Breast epithelium (tissue), 4 donors: Measurements from ENCODE around the gene SCARF2. TPM values are rescaled to one million over a fixed set of nuclear protein-coding genes. Genes with fewer than 3 reads are reported as not detected.
"Not testable (repeated sequence)": the region's sequence is repeated elsewhere in the genome, so short reads cannot be mapped to it uniquely, and the experiment has no call there.

Experiments
- DNase-seq, 2 donors: peaks; one replicate each; pipeline ENCODE4 v3.0.0-alpha.2; 2019; ENCODE audit warnings: low spot score in 2 of 2
- H3K27ac ChIP-seq, 2 donors: fragments of 200-600 bp; sonication (generic) in 1 of 2; one replicate each; pipeline ENCODE4 v1.5.1; 2016 to 2019; ENCODE audit warnings: mild to moderate bottlenecking in 1 of 2
- H3K27me3 ChIP-seq, 2 donors: fragments of 200-600 bp; sonication (generic) in 1 of 2; one replicate each; pipeline versions ENCODE4 v1.5.1 to v1.6.0; 2017 to 2019; ENCODE audit warnings: control low read depth in 1 of 2, mild to moderate bottlenecking in 1 of 2
- H3K36me3 ChIP-seq: fragments of 200-600 bp; one replicate; pipeline ENCODE4 v1.5.1; 2019
- H3K4me1 ChIP-seq, 2 donors: fragments of 200-600 bp; sonication (generic); one replicate each; pipeline ENCODE4 v1.5.1; 2016 to 2019; ENCODE audit warnings: control low read depth in 1 of 2
- H3K4me3 ChIP-seq, 3 donors: fragments of 200-600 bp; sonication (generic); 1 replicate in 2 of 3; 2 replicates in 1 of 3; pipeline ENCODE4 v1.5.1; 2016 to 2019; ENCODE audit warnings: mild to moderate bottlenecking in 3 of 3, moderate library complexity in 2 of 3
- H3K9me3 ChIP-seq, 2 donors: fragments of 200-600 bp; sonication (generic) in 1 of 2; one replicate each; pipeline ENCODE4 v1.5.1; 2016 to 2019; ENCODE audit warnings: control low read depth in 1 of 2
- POLR2A ChIP-seq: fragments of 450-650 bp; IDR thresholded peaks from one replicate; pipeline ENCODE4 v1.6.1; 2016; ENCODE audit warnings: antibody characterized with exemption, mild to moderate bottlenecking, moderate library complexity
- POLR2AphosphoS5 ChIP-seq, 3 donors: sonication (generic); formaldehyde crosslinking; IDR thresholded peaks; one replicate each; pipeline ENCODE4 v1.6.1; 2017; ENCODE audit warnings: antibody characterized with exemption in 3 of 3
- intact Hi-C: fragments of 100-400 bp; cut with DNase I; formaldehyde crosslinking; loops from one replicate; pipeline ENCODE4 v1.15.1; 2023; ENCODE audit warnings: low total_unique reads
- total RNA-seq, 3 donors: library from RNA; depleted of rRNA; stranded (reverse); fragments of >200 nt; gene quantifications; one replicate each; pipeline ENCODE4 v1.1.0, GENCODE V29; 2016
- TF ChIP-seq, protein P1 (sequence below), 3 donors: fragments of 450-650 bp; IDR thresholded peaks; one replicate each; pipeline ENCODE4 v1.5.1; 2016 to 2017; ENCODE audit warnings: antibody characterized with exemption in 3 of 3, mild to moderate bottlenecking in 3 of 3, moderate library complexity in 3 of 3

The SCARF2 gene
- total RNA-seq, 3 donors from 2014 or later = 5.3 to 14.7 (median 12.3) TPM

GRCh38 chr22:20419664-20419951 lies 18.0 kb downstream of the SCARF2 start:
- intact Hi-C loops = no loop called here
- TF ChIP-seq, protein P1, sequence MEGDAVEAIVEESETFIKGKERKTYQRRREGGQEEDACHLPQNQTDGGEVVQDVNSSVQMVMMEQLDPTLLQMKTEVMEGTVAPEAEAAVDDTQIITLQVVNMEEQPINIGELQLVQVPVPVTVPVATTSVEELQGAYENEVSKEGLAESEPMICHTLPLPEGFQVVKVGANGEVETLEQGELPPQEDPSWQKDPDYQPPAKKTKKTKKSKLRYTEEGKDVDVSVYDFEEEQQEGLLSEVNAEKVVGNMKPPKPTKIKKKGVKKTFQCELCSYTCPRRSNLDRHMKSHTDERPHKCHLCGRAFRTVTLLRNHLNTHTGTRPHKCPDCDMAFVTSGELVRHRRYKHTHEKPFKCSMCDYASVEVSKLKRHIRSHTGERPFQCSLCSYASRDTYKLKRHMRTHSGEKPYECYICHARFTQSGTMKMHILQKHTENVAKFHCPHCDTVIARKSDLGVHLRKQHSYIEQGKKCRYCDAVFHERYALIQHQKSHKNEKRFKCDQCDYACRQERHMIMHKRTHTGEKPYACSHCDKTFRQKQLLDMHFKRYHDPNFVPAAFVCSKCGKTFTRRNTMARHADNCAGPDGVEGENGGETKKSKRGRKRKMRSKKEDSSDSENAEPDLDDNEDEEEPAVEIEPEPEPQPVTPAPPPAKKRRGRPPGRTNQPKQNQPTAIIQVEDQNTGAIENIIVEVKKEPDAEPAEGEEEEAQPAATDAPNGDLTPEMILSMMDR (IDR thresholded peaks at IDR 0.05) = no peak
- TF ChIP-seq POLR2A (no peak), POLR2AphosphoS5 (IDR thresholded peaks at IDR 0.05) (no peak)
- Histone ChIP-seq H3K36me3 (no peaks in the 10 kb centered on the region), H3K4me3 (no peak overlapping the region), H3K27me3 (no peaks in the 10 kb centered on the region), H3K9me3 (no peaks in the 10 kb centered on the region), H3K4me1 (peaks cover 6 to 14% of the 10 kb centered on the region in 2 donors), H3K27ac (no peak overlapping the region)
- no peak for DNase-seq

GRCh38 chr22:20418211-20418788 lies 19.3 kb downstream of the SCARF2 start:
- peak in 2 of 3 donors; percentile 43 to 54 for TF ChIP-seq POLR2AphosphoS5 (IDR thresholded peaks at IDR 0.05)
- TF ChIP-seq POLR2A = no peak
- TF ChIP-seq, protein P1 (IDR thresholded peaks at IDR 0.05) = peak; percentile 15 to 91 (median 76)
- no peaks in the 10 kb centered on the region for H3K9me3 ChIP-seq
- intact Hi-C loops = no loop called here
- H3K27me3 ChIP-seq = no peaks in the 10 kb centered on the region
- peak overlapping the region in 1 of 2 donors; percentile 35 for H3K27ac ChIP-seq
- peak; percentile 67 to 78 for DNase-seq
- peak overlapping the region; percentile 31 to 65 (median 44) for H3K4me3 ChIP-seq
- H3K36me3 ChIP-seq = no peaks in the 10 kb centered on the region
- H3K4me1 ChIP-seq = peaks cover 2 to 7% of the 10 kb centered on the region in 2 donors

- H3K4me1 ChIP-seq, intact Hi-C loops, H3K9me3 ChIP-seq, H3K27me3 ChIP-seq, H3K27ac ChIP-seq, DNase-seq, H3K4me3 ChIP-seq, H3K36me3 ChIP-seq: not testable (repeated sequence)
Measured at GRCh38 chr22:20415699-20416098, 21.9 kb downstream of the SCARF2 start.

DNA sequence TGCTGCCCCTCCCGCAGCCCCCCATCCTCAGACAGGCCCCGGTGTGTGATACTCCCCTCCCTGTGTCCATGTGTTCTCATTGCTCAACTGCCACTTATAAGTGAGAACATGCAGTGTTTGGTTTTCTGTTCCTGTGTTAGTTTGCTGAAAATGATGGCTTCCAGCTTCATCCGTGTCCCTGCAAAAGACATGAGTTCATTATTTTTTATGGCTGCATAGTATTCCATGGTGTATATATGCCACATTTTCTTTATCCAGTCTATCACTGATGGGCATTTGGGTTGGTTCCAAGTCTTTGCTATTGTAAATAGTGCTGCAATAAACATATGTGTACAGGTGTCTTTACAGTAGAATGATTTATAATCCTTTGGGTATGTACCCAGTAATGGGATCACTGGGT lies 22.4 kb downstream of the SCARF2 start:
- H3K36me3 ChIP-seq, H3K4me3 ChIP-seq, H3K9me3 ChIP-seq, DNase-seq, intact Hi-C loops, H3K27ac ChIP-seq, H3K27me3 ChIP-seq, H3K4me1 ChIP-seq: not testable (repeated sequence)

DNA sequence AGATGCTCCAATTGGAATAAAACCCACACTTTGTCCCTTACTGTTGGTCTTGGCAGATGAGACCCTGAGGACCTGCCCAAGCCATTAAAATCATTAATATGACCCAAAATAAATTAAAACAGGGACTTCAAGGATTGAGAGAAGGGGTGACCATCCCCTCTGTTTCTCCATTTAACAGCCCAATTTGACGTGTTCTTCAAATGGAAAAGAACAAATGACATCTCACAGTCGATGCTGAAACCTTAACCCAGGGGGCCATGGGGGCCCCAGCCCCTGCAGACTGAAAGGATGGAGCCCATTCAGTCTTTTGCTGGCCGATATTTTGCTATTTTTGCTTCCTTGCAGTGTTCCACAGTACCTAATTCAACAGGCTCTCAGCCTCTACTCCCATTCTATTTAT lies 23.2 kb downstream of the SCARF2 start:
- Histone ChIP-seq H3K4me1 (peaks cover 2 to 3% of the 10 kb centered on the region in 2 donors), H3K27me3 (no peaks in the 10 kb centered on the region), H3K27ac (no peak overlapping the region), H3K36me3 (no peaks in the 10 kb centered on the region), H3K9me3 (no peaks in the 10 kb centered on the region), H3K4me3 (no peak overlapping the region)
- TF ChIP-seq, protein P1 (IDR thresholded peaks at IDR 0.05) = no peak
- intact Hi-C loops = no loop called here
- DNase-seq = no peak

- no peak for TF ChIP-seq POLR2AphosphoS5 (IDR thresholded peaks at IDR 0.05)
- TF ChIP-seq POLR2A = no peak
- TF ChIP-seq, protein P1 (IDR thresholded peaks at IDR 0.05) = no peak
- H3K9me3 ChIP-seq = no peaks in the 10 kb centered on the region
- DNase-seq = no peak
- no peaks in the 10 kb centered on the region for H3K36me3 ChIP-seq
- no peaks in the 10 kb centered on the region for H3K27me3 ChIP-seq
- H3K4me3 ChIP-seq = no peak overlapping the region
- intact Hi-C loops = no loop called here
- peaks cover 2 to 3% of the 10 kb centered on the region in 2 donors for H3K4me1 ChIP-seq
- H3K27ac ChIP-seq = no peak overlapping the region
Measured at GRCh38 chr22:20414059-20414440, 23.6 kb downstream of the SCARF2 start.
